GM19023 (cell line): Measurements from ENCODE around the gene EPAS1.
"Not testable (repeated sequence)": the region's sequence is repeated elsewhere in the genome, so short reads cannot be mapped to it uniquely, and the experiment has no call there.

ENCODE experiments used
- ATAC-seq: cut with Tn5 transposase; IDR thresholded peaks from one replicate; pipeline ENCODE4 v1.9.1; 2021; ENCODE audit warnings: mild to moderate bottlenecking, moderate library complexity; ENCODE audit not compliant: unreplicated experiment

EPAS1 gene

DNA sequence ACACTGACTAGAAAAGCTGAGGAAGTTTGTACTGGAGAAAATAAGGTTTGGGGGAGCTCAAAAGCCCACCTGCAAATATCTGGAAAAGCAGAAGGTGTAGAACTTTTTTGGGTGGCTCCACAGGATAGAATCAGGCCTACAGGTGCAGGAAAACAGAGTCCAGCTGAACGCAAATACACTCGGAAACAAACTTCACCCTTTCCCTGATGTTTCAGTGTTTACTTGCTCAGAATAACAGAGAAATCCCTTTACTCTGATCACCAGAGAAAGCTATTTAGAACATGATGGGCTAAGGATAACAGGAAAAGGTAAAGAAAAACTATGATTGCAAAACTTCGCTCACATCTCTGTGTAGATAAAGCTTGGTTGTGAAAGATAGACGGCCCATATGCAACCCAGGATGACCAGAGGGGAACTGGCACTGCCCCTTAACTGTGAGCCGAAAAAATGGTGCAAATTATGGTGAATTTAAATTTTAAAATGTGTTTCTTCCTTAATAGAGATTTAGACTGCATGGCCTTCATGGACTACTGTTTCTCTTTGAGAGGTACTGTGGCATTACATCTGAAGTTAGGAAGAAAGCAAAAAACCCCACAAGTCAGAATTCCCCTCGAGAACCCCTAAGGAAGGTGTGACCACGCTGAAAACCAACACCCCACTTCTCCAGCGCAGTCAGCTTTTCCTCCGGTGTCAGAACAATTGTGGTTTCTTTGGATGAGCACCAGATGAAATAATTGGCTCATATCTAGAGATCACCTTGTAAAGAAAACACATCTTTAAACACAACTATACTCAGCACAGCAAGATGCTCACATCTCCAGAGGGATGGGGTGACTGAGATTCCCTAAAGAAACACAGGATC lies 97.7 kb downstream of the EPAS1 start:
- ATAC-seq, result no peak

DNA sequence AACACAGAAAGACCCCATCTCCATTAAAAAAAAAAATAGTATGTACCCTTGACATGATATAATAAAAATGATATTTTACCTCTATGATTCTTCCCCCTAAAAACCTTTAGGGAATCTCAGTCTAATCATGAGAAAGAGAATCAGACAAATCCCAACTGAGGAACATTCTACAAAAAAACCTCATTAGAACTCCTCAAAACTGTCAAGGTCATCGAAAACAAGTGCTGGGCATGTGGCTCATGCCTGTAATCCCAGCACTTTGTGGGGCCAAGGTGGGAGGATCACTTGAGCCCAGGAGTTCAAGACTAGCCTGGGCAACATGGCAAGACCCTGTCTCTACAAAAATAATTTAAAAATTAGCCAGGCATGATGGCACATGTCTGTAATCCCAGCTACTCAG lies 98.5 kb downstream of the EPAS1 start:
- not testable (repeated sequence) for ATAC-seq

DNA sequence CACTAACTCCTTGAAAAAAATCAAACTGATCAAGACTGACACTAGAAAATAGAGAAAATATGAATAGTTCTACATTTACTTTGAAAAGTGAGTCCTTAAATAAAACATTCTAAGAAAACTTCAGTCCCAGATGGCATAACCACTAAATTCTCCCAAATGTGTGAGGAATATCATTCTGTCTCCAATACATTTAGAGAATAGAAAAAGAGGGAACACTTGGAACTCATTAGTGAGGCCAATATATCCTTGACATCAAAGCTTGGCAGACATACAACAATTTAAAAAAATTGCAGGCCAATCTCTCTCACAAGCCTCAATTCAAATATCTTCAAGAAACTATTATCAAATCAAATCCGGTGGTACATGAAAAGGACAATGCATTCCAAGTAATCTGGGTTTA lies 102.8 kb downstream of the EPAS1 start:
- no peak for ATAC-seq

DNA sequence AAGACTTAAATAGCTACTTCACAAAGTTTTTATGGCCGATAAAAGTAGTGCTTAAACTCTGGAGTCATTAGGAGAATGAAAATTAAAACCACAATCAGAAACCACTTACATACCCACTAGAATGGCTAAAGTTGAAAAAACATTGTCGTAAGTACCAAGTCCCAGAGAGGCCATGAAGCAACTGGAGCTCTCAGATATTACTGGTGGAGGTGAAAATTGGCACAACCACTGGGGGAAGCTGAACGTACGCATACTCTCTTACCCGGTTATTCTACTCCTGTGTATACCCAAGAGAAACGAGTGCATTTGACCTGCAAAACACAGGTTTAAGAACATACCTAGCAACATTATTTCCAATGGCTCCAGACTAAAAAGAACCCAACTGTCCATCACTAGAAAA lies 105.7 kb downstream of the EPAS1 start:
- ATAC-seq, result no peak

DNA sequence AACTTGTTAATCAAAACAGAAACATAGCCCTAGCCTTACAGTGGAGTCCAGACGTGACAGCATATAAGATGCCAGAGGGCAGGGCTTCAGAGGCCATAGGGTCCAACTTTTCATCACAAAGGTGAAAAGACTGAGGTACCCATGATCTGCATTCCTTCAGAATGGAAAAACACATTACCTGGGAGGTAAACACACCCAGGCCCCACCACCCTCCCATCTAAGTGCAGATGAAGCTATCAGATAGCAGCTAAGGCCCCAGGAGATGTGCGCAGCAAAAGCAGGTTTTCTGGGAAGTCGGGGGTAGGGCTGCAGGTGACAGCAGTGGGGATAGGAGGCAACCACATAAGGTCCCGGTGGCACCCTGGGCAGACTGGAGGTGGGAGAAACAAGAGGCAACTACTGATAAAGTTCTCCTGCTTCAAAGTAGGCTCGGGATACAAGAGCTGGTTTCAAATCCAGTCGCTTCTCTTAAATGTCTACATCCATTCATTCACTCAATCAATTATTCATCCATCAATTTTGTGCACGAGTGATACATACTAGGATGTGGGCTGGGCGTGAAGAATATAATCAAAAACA lies 107.1 kb downstream of the EPAS1 start:
- no peak for ATAC-seq

DNA sequence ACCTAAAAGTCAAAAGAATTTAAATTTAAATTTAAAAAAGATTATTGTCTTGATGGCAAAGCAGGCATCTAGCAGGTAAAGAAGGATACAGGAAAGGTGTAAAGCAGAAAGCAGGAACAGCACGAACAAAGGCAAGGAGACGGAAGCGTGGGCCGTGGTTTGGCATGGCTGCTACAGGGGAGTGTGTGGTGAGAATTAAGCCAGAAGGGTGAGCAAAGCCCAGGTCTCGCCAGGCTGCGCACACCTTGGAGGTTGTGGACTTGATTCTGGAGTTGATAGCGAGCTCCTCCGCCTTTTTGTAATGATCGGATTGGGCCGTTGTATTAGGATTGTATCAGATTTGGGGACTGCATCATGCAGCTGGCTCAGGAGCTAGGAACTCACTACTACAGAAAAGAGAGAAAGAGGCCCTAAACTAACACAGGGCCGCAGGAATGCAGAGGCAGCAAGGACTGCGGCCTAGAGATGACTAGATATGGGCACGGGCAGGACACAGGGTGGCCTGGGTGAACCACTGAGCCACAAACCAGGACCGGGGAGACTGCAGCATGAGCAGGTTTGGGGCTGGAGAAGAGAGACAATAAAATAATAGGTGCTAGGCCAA lies 110.7 kb downstream of the EPAS1 start:
- ATAC-seq, result no peak

DNA sequence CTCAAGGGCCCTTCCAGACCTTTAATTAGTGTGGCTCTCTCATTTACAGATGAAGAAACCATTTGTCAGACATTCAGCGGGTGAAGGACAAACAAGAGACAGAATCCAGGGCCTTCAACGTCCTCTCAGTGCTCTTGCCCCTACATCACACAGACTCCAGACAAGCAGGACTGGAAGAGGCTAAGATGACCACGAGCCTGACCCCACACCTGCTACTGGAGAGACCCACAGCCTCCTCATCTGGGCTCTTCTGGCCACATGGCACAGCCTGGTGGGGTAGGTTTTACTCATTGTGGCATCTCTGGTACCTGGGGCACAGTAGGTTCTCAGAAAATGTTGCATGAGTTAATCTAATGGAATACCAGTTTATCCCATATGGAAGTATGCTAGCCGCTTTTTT lies 112.5 kb downstream of the EPAS1 start:
- ATAC-seq, result no peak

DNA sequence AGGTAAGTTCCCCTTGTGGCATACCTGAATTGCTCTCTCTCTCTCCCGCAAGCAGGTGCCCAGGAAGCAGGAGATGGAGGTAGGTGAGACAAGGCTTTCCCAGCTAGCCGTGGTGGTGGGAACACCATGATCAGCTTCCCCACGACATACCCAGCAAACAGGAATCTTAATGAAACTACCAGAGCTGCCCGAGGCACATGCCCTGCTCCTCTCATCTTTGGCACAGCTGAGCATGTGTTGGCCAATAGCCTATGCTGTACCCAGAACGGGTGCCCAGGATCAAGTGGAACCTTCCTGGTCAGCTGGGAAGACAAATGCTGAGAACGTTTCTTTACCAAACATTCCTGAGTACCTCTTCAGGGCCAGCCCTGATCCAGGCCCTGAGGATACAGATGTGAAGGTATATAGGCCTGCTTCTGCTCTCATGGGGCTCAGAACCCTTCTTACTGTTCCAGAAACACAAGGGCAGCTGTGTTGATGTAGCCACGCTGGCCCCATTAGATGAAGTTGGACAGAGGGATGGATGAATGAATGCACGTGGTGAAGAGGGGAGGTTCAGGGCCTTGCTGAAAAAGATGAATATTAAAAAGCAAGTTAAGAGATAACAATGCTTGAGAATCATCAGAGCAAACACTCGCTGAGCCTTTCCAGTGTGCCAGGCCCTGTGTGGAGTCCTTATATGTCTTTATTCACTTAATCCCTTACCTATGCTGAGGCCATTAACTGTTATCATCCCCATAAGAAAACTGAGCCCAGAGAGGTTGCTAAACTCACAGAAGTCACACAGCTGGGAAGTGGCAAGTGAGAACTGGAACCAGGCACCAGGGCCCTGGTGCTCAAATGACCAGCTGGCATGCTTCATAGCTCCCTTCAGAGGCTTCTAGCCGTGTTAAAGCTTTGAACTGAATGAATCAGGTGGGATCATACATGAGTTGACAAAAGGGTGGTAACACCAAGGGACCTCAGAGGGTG lies 113.4 kb downstream of the EPAS1 start:
- no peak for ATAC-seq

DNA sequence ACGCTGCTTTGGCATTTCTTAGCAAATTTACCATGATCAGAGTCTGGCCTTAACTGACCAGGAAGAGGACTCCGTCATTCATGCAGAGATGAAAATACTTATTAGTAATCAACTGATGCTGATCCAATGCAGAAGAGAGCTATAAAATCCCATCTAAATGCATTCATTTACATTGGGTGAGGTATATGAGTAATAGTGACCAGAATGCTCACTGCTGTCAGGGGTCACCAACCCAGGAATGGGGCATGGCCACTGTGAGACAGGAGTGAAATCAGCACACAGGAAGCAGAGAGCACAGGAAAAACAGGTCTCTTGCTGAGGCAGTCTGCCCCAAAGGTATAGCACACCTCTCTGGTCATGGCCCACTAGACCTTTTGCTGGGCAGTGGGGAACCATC lies 114.0 kb downstream of the EPAS1 start:
- ATAC-seq, result no peak

DNA sequence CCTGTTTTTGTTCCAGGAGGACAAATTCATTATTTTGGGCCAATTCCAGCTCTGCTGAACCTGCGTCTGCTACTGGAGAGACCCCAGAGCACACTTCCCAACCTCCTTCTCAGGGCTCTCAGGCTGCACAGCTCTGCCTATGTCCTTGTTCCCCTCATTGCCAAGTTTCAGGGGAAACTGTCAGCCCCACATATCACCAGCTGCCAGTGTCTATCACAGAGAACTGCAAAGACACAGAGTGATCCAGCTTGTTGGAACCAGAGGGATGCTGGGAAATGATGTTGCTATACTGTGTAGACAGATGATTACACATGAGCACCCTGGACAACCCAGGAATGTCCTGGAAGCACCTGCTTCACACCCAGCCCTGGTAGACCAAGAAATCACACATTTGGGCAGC lies 114.8 kb downstream of the EPAS1 start:
- no peak for ATAC-seq

DNA sequence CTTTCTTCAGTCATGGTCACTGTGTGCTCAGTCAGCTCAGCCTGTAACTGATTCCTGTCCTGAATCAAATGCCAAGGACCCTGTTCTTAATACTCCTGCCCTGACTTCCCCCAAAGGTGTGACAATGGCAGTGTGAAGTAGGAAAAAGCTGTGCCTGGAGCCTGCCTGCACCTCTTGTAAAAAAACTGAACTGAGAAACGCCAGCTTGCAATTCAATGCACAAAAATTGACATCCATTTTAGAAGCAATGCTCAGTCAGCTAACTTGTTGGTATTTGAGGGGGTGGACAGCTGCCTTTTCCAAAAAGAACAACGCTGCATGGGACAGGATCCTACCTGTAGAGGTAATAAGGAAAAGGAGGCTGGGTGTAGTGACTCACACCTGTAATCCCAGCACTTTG lies 115.9 kb downstream of the EPAS1 start:
- ATAC-seq, result no peak

DNA sequence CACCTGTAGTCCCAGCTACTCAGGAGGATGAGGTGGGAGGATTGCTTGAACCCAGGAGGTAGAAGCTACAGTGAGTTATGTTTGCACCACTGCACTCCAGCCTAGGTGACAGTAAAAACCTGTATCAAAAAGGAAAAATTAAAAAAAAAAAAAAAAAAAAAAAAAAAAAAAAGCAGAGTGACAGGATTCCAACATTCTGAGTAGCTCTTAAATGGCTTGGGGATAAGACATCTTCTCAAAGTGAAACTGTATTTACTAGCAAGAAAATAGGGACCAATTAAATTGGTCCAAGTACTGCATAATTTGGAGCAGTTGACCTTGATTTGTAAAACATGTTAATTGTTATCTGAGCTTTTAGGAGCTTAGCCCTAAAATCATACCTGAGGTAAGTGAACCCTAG lies 116.4 kb downstream of the EPAS1 start:
- no peak for ATAC-seq

DNA sequence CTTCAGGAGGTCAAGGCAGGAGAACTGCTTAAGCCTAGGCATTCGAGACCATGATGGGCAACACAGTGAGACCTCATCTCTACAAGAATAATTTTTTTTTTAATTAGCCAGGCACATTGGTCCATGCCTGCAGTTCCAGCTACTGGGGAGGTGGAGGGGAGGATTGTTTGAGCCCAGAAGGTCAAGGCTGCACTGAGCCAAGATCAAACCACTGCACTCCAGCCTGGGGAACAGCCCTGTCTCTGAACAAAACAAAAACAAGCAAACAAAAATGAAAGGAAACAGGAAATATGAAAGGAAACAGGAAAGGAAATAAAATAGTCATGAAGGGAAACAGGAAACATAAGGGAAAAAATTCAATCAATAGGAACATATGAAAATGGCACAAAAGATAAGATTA lies 117.5 kb downstream of the EPAS1 start:
- ATAC-seq, result no peak

DNA sequence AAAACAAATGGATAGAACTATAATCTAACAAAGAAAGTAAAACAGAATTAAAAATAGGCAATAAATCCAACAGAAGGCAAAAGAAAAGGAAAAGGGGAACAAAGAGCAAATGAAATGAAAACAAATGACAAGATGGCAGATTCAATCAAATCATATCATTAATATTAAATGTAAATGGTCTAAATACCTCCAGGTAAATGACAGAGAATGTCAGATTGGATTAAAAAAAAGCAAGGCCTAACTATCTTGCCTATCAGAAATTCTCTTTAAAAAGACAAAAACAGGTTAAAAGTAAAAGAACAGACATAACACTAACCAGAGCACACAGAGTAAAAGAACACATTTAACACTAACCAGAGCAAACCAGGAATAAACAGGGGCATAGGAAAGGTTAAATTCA lies 119.1 kb downstream of the EPAS1 start:
- ATAC-seq, result no peak

DNA sequence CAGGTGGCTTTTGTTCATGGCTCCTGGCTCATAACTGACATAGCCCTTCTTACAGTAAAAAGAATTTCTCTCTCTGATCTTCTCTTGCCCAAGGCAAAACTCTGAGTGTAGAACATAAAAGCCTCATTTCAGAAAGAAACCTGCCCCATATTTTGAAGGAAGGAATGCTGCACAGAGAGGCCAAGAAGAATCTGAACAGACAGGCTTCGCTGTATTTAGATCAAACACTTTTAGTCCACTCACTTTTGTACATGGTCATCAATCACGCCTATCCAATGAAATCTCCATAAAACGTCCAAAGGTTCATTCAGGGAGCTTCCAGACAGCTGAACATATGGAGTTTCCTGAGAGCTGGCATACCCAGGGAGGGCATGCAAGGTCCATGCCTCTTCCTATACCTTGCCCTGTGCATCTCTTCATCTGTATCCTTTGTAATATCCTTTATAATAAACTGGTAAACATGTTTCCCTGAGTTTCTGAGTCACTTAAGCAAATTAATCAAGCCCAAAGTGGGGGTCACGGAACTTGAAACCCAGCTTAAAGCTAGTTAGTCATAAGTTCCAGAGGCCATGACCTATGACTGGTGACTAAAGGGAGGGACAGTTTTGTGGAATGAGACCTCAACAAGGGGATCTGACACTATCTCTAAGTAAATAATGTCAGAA lies 119.7 kb downstream of the EPAS1 start:
- no peak for ATAC-seq

DNA sequence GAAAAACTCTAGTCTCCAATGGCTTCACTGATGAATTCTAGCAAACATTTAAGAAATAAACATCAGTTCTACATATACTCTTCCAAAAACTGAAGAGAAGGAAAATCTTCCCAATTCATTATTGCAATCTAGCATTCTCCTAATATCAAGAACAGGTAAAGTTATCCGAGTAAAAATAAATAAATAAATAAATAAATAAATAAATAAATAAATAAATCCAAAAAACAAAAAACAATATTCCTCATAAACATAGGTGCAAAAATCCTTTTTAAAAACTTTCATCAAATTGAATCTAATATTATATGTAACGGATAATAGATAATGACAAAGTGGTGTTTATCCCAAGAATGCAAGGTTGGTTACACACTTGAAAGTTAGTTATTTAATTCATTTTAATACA lies 123.7 kb downstream of the EPAS1 start:
- ATAC-seq, result no peak

DNA sequence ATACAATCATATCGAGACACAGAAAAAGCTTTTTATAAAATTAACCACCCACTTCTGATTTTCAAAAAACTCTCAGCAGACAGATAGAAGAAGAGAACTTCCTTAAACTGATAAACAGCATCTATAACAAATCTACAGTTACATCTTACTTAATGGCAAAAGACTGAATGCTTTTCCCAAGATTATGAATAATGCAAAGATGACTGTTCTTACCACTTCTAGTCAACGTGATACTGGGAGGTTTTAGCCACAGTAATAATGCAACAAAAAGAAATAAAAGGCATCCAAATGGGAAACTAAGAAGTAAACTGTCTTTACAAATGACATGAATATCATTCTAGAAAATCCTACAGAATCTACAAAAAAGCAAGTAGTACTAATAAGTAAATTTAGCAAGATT lies 124.2 kb downstream of the EPAS1 start:
- ATAC-seq, result no peak

DNA sequence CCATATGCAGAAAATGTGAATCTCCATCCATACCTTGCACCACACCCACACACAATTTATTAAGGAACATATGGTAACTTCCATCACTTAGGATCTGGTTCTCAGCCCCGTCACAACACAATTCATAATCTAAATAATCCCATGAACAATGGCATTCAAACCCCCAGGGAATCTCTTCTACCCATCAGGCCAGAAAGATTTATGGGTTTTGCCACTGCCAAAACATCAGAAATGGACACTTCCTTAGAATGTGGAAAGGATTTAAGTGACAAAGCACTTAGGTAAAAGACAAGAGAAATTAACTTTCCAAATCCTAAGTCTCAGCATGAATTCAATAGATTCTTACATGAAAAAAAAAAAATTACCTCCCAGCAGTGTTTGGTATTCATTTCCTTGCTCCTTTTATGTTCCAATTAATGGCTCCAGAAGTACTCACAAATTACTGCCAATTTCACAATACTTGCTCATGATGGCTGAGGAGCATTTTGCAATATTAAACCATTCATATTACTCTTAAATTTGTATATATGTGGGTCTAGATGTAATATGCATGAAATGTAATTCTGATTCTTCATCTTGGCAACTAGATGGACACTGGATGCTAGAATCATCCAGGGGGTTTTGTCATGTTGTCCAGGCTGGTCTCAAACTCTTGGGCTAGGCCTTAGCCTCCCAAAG lies 125.6 kb downstream of the EPAS1 start:
- no peak for ATAC-seq

DNA sequence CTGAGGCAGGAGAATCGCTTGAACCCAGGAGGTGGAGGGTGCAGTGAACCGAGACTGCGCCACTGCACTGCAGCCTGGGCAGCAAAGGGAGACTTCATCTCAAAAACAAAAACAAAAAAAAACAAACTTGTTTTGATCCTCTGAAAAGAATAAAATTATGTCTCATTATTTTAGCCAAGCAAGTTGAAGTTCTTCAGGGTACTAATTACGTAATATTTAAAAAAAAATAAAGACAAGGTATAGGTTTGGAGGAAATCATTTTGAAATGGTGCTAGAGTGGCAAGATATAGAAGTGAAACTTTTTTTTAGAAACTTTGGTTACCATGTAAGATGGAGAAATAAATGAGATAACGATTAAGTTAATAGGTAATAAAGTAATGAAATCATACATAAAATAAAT lies 127.7 kb downstream of the EPAS1 start:
- ATAC-seq, result no peak

DNA sequence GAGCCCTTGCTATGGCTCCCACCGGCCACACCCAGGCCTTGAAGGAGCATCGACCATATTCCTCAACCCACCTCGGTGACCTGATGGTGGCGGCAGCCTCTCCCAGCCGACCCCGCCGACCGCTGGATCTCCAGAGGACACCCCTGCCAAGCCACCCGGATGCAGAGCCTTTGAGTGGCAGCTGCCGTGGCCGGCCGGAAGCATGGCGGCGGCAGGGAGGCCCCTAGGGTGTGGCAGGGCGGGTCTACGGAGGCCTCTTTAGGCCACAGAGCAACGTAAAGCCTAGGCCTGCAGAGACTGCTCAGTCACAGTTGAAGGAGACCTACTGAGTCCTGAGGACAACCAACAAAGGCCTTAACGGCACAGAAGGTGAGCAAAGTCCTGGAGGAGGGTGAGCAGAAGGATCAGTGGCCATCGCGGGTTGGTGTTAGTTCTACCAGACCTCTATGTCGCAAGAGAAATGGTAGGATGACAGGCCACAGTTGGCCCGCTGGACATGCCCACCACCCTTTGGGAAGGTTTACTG lies 131.8 kb downstream of the EPAS1 start:
- no peak for ATAC-seq
